ENCODE measurements around the gene PDZD7. TPM values are rescaled to one million over a fixed set of nuclear protein-coding genes. Genes with fewer than 3 reads are reported as not detected.

The PDZD7 gene
- total RNA-seq, 1 experiment from 2014 or later = 1.8 TPM

- H3K27ac ChIP-seq (ENCODE audit: low read length) = no peak overlapping the region
- DNase-seq (ENCODE audit: low read depth, low spot score) = no peak
- CTCF ChIA-PET = interaction anchor here (1.2 kb wide), 1 partner anchor 19 kb away, joined by 6 read pairs; no protein-coding TSS in a partner anchor
- no peak for TF ChIP-seq TCF7L2 (IDR thresholded peaks at IDR 0.05; ENCODE audit: low read depth, low read length)
- no peak for TF ChIP-seq POLR2AphosphoS5 (IDR thresholded peaks at IDR 0.05; ENCODE audit: low read depth, low read length)
- no peak for TF ChIP-seq SIN3A (IDR thresholded peaks at IDR 0.05; ENCODE audit: borderline replicate concordance, insufficient read depth, low read depth, low read length)
- TF ChIP-seq REST (IDR thresholded peaks at IDR 0.05; ENCODE audit: insufficient read depth in 1 of 2, low read depth in 2 of 2, low read length in 1 of 2) = no peak
- TF ChIP-seq CTCF (IDR thresholded peaks at IDR 0.05) = no peak
- H3K9me3 ChIP-seq (ENCODE audit: control insufficient read depth, insufficient read depth, low read depth, low read length) = no peaks in the 10 kb centered on the region
- intact Hi-C loops (cut with micrococcal nuclease; ENCODE audit: unreplicated experiment) (no loop called here), in situ Hi-C loops (cut with HindIII; ENCODE audit: low pct_unique_long_range_greater_than_20kb, low sequenced_read_pairs) (no loop called here)
- POLR2A ChIA-PET = no interaction called here
- peaks cover 8% of the 10 kb centered on the region for H3K27me3 ChIP-seq (ENCODE audit: control insufficient read depth, insufficient read depth, low read length)
- H3K4me3 ChIP-seq (ENCODE audit: low read depth in 2 of 2, low read length in 2 of 2) = no peak overlapping the region
- H3K4me1 ChIP-seq (ENCODE audit: control insufficient read depth, insufficient read depth, low read length) = no peaks in the 10 kb centered on the region
- no peaks in the 10 kb centered on the region for H3K36me3 ChIP-seq (ENCODE audit: control insufficient read depth, insufficient read depth, low read length)
- ATAC-seq = no peak
- BruUV-seq (replicated peaks) = no TSS peak
These were observed 45.7 kb upstream of the PDZD7 start for GRCh38 chr10:101076630-101077029.

- Histone ChIP-seq H3K27me3 (ENCODE audit: control insufficient read depth, insufficient read depth, low read length) (peaks cover 3% of the 10 kb centered on the region), H3K4me1 (ENCODE audit: control insufficient read depth, insufficient read depth, low read length) (no peaks in the 10 kb centered on the region), H3K4me3 (ENCODE audit: low read depth in 2 of 2, low read length in 2 of 2) (no peak overlapping the region), H3K36me3 (ENCODE audit: control insufficient read depth, insufficient read depth, low read length) (no peaks in the 10 kb centered on the region), H3K9me3 (ENCODE audit: control insufficient read depth, insufficient read depth, low read depth, low read length) (no peaks in the 10 kb centered on the region), H3K27ac (ENCODE audit: low read length) (no peak overlapping the region)
- in situ Hi-C loops (cut with HindIII; ENCODE audit: low pct_unique_long_range_greater_than_20kb, low sequenced_read_pairs) = no loop called here
- BruUV-seq (replicated peaks) = no TSS peak
- 0 out of 2 replicates have a peak, but pooled peaks have one; percentile 20 for ATAC-seq
- CTCF ChIA-PET = interaction anchor here (0.6 to 1.2 kb wide), 3 partner anchors 9 to 20 kb away, joined by 3 to 6 read pairs (median 4); no protein-coding TSS in a partner anchor
- no peak for TF ChIP-seq POLR2AphosphoS5 (IDR thresholded peaks at IDR 0.05; ENCODE audit: low read depth, low read length)
- no peak for TF ChIP-seq TCF7L2 (IDR thresholded peaks at IDR 0.05; ENCODE audit: low read depth, low read length)
- TF ChIP-seq CTCF (IDR thresholded peaks at IDR 0.05) = no peak
- TF ChIP-seq SIN3A (IDR thresholded peaks at IDR 0.05; ENCODE audit: borderline replicate concordance, insufficient read depth, low read depth, low read length) = no peak
- TF ChIP-seq REST (IDR thresholded peaks at IDR 0.05; ENCODE audit: insufficient read depth in 1 of 2, low read depth in 2 of 2, low read length in 1 of 2) = no peak
- DNase-seq (ENCODE audit: low read depth, low spot score) = no peak
- intact Hi-C loops (cut with micrococcal nuclease; ENCODE audit: unreplicated experiment) = no loop called here
- POLR2A ChIA-PET = interaction anchor here (0.5 to 0.6 kb wide), 2 partner anchors 56 to 511 kb away, joined by 3 to 5 read pairs; no protein-coding TSS in a partner anchor
These were observed 44.8 kb upstream of the PDZD7 start for GRCh38 chr10:101075775-101076174.
